ENCODE data around the gene REG4.

DNA sequence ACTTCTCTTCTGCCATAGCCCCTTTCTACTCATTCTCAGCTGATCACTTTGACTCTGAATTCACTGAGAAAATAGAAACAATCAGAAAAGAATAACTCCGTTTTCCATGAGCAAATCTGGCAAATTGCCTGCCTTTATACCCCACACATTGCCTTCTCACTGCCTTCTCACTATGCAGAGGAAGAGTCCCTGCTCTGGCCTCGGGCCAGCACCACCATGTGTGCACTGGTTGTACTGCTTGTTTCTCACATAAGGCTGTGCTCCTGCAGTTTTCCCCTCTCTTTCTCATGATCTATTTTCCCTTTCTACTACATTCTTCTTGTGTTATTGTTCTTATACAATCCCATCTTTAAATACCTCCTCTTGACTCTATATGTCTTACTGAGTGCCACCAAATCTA, 40.2 kb downstream of the REG4 start:
- TF ChIP-seq POLR2A (IDR thresholded peaks at IDR 0.05): no peak
- TF ChIP-seq, protein P1, sequence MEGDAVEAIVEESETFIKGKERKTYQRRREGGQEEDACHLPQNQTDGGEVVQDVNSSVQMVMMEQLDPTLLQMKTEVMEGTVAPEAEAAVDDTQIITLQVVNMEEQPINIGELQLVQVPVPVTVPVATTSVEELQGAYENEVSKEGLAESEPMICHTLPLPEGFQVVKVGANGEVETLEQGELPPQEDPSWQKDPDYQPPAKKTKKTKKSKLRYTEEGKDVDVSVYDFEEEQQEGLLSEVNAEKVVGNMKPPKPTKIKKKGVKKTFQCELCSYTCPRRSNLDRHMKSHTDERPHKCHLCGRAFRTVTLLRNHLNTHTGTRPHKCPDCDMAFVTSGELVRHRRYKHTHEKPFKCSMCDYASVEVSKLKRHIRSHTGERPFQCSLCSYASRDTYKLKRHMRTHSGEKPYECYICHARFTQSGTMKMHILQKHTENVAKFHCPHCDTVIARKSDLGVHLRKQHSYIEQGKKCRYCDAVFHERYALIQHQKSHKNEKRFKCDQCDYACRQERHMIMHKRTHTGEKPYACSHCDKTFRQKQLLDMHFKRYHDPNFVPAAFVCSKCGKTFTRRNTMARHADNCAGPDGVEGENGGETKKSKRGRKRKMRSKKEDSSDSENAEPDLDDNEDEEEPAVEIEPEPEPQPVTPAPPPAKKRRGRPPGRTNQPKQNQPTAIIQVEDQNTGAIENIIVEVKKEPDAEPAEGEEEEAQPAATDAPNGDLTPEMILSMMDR (IDR thresholded peaks at IDR 0.05): no peak
- TF ChIP-seq POLR2AphosphoS5 (IDR thresholded peaks at IDR 0.05; ENCODE audit: insufficient read depth in 1 of 2, low read depth in 1 of 2): no peak

All from vagina (tissue), 2 donors.